Left forelimb (tissue), 1 donor: Measurements from ENCODE around the gene ZFPM1.
"Not testable (repeated sequence)": the region's sequence is repeated elsewhere in the genome, so short reads cannot be mapped to it uniquely, and the experiment has no call there.

Experiments used
- DNase-seq: peaks from one replicate; pipeline ENCODE4 v3.0.0-alpha.2; 2018; ENCODE audit warnings: low spot score

ZFPM1 gene

GRCh38 chr16:88512728-88513696, 59.9 kb downstream of the ZFPM1 start:
- DNase-seq, result no peak

- DNase-seq, result no peak
These were observed 61.0 kb downstream of the ZFPM1 start for GRCh38 chr16:88514070-88514469.

- DNase-seq, result no peak
These were observed 61.6 kb downstream of the ZFPM1 start for GRCh38 chr16:88514526-88515232.

- no peak for DNase-seq
These were observed 62.3 kb downstream of the ZFPM1 start for GRCh38 chr16:88515371-88515770.

GRCh38 chr16:88515925-88516594, 63.0 kb downstream of the ZFPM1 start:
- DNase-seq, result no peak

- no peak for DNase-seq
These were observed 63.6 kb downstream of the ZFPM1 start for GRCh38 chr16:88516601-88517061.

- DNase-seq, result not testable (repeated sequence)
These were observed 64.2 kb downstream of the ZFPM1 start for GRCh38 chr16:88517208-88517774.

GRCh38 chr16:88518411-88519111, 65.5 kb downstream of the ZFPM1 start:
- DNase-seq, result not testable (repeated sequence)

GRCh38 chr16:88519240-88519639, 66.2 kb downstream of the ZFPM1 start:
- DNase-seq, result no peak

- DNase-seq, result no peak
These were observed 67.0 kb downstream of the ZFPM1 start for GRCh38 chr16:88519938-88520653.

- no peak for DNase-seq
These were observed 68.6 kb downstream of the ZFPM1 start for GRCh38 chr16:88521674-88522073.

GRCh38 chr16:88522276-88522949, 69.3 kb downstream of the ZFPM1 start:
- DNase-seq, result no peak

- DNase-seq, result no peak
These were observed 70.5 kb downstream of the ZFPM1 start for GRCh38 chr16:88523309-88524161.

GRCh38 chr16:88524274-88524972, 71.3 kb downstream of the ZFPM1 start:
- no peak for DNase-seq

- DNase-seq, result no peak
These were observed 72.0 kb downstream of the ZFPM1 start for GRCh38 chr16:88524973-88525662.

GRCh38 chr16:88525663-88525990, 72.5 kb downstream of the ZFPM1 start:
- DNase-seq, result no peak

GRCh38 chr16:88526008-88526905, 73.2 kb downstream of the ZFPM1 start:
- no peak for DNase-seq
